GM18502 (cell line): Measurements from ENCODE around the gene ITGAX.

Source experiments
- ATAC-seq: cut with Tn5 transposase; IDR thresholded peaks from one replicate; pipeline ENCODE4 v1.9.1; 2021; ENCODE audit warnings: mild to moderate bottlenecking; ENCODE audit not compliant: unreplicated experiment, poor library complexity

The ITGAX gene

DNA sequence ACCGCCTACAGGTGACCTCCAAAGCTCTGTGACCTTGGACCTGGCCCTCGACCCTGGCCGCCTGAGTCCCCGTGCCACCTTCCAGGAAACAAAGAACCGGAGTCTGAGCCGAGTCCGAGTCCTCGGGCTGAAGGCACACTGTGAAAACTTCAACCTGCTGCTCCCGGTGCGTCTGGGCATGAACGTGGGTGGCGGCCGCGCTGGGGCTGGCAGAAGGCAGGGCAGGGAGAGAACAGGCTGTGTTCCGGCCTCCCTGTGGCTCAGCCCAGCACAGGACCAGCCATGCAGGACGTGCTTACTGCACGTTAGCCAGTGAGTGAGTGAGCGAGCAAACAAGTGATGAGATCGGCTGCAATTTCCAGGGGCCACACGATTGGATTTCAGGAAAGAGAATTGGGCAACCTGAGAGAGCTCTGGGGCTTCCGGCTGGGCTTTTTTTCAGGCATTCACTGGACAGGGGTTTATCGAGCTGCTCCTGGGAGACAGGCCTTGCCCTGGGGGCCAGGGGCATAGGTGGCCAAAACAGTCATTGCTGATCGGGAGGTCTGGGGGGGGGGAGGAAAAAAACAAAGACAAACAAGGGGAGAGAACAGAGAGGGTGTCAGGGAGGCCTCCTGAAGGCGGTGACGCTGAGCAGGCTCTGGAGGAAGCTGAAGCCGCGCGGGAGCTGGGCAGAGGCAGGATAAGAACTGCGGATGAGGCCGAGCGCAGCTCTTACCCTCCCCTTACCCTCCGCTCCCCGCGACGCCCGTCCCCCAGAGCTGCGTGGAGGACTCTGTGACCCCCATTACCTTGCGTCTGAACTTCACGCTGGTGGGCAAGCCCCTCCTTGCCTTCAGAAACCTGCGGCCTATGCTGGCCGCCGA lies 16.9 kb downstream of the ITGAX start:
- ATAC-seq, result no peak

DNA sequence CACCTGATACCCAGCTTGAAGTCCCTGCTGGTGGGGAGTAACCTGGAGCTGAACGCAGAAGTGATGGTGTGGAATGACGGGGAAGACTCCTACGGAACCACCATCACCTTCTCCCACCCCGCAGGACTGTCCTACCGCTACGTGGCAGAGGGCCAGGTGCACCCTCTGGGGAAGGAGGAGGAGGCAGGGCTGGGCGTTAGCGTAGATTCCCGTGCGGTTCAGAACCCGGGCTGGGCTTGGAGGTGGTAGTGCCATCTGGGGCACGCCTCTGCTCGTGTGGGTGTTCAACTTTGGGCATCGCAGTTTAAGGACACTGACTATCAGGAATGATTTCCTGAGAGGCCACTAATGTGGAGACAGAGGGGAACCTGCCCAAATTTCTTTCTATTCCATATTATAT lies 18.3 kb downstream of the ITGAX start:
- no peak for ATAC-seq

DNA sequence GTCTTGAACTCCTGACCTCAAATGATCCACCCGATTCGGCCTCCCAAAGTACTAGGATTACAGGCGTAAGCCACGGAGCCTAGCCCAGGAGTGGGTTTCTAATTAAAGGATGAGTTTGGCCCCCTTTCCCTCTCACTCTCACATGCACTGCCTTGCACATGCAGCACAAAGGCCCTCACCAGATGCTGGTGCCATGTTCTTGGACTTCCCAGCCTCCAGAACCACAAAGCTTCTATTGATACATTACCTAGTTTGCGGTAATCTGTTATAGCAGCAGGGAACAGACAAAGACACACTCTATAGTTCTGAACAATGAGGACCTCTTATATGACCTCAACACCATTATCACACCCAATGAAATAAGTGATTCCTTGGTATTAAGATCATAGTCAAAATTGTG lies 20.3 kb downstream of the ITGAX start:
- ATAC-seq, result no peak

DNA sequence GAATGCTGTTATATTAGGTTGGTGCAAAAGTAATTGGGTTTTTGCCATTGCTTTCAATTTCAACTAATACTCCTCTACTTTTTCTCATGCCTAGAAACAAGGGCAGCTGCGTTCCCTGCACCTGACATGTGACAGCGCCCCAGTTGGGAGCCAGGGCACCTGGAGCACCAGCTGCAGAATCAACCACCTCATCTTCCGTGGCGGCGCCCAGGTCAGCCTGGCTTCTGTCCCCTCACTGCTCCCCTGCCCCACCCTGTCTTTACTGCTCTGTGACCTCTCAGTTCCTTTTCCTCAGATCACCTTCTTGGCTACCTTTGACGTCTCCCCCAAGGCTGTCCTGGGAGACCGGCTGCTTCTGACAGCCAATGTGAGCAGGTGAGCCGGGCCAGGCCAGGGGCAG lies 21.7 kb downstream of the ITGAX start:
- ATAC-seq, result no peak

DNA sequence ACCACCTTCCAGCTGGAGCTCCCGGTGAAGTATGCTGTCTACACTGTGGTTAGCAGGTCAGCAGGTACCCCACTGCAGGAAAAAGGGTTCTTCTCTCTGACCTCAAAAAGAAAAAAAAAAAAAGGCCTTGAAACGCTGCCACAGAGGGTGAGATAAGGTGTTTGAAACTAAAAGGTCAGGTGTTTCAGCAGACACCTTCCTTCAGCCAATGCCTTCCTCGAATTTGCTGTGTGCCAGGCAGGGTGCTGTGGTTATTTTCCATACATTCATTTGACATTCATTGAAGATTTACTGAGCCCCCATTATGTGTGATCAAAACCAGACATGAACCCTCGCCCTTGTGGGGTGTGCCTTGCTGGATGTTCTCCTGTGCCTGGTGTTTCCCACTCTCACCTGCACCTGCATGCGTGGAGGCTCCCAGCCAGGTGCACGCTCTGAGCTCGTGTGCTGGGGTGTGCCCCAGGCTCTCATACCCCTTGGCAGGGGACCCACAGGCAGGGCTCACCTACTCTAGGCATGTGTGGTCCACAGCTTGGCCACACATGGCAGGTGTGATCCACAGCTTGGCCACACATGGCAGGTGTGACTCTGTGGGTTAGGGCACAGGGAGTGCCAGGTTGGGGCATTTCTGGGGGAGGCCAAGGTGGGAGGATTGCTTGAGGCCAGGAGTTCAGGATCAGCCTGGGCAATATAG lies 22.4 kb downstream of the ITGAX start:
- no peak for ATAC-seq

DNA sequence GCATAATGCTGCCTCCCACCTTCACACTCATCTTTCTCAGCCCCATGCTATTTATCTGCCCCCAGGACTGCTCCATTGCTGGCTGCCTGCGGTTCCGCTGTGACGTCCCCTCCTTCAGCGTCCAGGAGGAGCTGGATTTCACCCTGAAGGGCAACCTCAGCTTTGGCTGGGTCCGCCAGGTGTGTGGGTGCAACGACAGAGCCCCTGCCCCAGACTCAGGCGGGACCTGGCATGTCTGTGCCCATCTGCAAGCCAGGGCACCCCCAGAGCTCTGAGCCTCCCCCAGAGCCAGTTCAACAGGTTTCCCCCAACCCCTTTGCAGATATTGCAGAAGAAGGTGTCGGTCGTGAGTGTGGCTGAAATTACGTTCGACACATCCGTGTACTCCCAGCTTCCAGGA lies 25.2 kb downstream of the ITGAX start:
- ATAC-seq, result no peak

DNA sequence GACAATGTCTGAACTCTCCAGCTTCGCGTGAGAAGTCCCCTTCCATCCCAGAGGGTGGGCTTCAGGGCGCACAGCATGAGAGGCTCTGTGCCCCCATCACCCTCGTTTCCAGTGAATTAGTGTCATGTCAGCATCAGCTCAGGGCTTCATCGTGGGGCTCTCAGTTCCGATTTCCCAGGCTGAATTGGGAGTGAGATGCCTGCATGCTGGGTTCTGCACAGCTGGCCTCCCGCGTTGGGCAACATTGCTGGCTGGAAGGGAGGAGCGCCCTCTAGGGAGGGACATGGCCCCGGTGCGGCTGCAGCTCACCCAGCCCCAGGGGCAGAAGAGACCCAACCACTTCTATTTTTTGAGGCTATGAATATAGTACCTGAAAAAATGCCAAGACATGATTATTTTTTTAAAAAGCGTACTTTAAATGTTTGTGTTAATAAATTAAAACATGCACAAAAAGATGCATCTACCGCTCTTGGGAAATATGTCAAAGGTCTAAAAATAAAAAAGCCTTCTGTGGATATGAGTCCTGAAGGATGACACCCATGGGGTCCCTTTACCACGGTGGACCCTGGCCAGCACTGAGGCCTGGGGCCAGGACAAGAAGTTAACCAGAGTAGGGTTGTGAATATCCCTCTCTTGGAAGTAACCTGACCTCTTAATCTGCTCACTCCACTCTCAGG lies 27.6 kb downstream of the ITGAX start:
- ATAC-seq, result peak; percentile 54

DNA sequence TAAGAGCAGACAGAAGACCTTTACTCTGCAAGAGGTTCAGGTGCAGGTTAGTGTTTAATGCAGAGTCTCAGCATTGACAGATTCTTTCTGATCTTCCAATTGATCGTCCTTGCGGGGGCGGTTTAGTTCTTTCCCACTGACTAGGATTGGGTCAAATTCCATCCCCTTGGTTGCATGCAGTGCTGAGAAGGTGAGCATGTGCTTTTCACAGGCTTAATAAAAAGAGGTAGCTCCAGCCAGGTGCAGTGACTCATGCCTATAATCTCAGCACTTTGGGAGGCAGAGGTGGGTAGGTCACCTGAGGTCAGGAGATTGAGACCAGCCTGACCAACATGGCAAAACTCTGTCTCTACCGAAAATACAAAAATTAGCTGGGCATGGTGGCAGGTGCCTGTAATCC lies 30.7 kb downstream of the ITGAX start:
- ATAC-seq, result no peak

DNA sequence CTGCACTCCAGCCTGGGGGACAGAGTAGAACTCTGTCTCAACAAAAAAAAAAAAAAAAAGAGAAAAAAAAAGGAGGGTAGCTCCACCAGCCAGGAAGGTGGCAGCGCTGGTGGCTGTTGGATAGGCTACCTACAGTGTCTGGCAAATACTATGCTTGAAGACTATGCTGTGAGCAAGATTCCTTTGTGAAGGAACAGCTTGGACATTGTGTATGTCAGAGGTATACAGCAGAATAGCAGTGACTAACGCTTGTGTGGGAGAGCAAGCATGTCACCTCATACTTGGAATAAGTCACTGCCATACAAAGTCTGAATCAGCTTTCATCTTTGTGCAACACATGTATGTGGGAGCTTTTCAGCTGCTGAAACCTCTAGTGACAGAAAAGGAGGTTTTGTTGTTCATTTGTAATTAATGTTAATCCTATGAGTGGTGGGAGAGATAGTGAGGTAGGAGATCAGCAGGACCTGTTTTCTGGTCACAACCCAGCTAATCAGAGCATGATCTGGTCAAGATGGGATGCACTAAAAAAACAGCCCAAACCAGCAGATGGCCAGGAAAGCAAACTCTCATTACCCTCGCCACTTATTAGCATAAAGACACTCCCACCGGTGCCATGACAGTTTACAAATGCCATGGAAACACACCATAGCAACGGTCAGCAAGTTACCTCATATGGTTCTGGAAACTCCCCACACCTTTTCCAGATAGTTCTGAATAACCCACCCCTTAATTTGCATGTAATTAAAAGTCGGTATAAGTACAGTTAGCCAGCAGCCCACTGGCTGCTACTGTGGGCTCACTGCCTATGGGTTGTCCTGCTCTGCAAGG lies 31.4 kb downstream of the ITGAX start:
- peak; percentile 70 for ATAC-seq

DNA sequence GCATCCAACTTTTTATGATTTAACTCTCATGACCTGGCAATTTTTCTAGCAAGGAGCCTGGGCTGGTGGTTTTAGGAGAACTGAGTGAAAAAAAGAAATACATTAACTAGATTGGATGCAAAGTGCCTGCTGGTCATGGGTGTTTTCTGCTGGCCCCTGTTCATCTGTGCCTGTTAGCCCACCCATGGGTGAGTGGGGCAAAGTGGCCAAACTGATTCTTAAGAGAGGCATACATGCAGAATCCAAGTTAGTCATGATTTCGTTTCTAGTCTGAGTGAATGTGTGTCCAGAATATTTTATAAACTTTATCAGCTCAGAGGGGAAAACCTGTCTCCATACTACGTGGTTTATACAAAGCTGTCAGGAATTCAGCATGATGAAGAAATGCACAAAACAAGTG lies 33.6 kb downstream of the ITGAX start:
- no peak for ATAC-seq

DNA sequence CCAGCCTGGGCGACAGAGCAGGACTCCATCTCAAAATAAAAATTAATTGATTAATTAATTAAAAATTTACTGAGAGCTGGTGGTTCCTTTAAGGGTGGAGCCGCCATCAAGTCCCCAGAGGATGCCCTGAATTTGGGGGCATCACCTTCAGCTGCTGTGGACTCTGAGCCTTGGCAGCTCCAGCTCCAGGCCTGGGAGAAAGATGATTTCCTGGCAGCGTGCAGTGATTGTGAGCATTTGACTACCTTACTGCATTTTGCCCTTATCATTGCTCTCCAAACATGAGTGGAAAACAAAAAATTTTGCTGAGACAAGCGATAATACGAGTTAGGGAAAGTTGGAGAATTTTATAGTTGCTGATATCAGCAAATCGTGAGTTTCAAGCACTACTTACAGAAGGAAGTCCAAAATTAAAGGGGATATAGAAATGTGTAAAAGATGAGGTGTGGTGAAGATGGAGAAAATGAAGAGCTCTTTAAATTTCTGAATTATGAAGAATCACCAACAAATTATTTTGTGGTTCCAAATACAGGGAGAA lies 35.6 kb downstream of the ITGAX start:
- ATAC-seq, result no peak

DNA sequence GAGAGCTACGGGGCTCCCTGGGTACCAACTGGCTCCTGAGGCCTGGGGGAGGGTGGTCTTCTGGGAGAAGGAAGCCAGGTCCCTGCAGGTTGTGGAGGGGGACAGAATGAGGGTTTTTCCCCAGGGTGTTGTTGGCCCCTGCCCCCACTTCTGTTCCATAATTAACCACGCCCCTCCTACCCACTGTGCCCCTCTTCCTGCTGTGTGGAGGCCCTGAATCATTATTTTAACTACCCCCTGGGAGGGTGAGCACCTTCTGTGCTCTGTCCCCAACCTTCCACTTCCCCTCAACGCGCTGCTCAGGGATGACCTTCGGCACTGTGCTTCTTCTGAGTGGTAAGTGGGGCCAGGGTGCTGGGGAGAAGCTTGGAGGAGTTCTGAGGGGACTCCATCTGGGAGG lies 38.1 kb downstream of the ITGAX start, which contains the start of gene ITGAD:
TSS of gene ITGAD (plus strand) at position 280 of the 400 bp plus-strand sequence. CDS start at position 306, 26 bp downstream.
- no peak for ATAC-seq

DNA sequence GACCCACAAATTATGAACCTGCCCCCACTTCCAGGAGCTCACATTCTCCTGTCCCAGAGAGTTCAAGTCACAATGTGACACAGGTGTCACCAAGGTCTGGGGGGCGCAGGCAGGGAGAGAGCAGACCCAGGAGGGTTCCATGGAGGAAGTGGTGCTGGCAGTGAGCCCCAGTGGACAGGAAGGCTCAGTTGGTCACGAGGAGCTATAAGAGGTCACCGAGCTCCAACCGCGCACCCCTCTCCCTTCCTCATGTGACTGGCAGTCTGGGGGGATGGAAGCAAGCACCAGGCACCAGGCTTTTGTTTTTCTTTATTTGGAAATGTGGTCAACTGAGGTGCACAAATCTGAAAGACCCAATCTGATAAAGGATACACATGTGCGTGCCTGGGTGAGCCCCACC lies 40.7 kb downstream of the ITGAX start:
- ATAC-seq, result no peak

DNA sequence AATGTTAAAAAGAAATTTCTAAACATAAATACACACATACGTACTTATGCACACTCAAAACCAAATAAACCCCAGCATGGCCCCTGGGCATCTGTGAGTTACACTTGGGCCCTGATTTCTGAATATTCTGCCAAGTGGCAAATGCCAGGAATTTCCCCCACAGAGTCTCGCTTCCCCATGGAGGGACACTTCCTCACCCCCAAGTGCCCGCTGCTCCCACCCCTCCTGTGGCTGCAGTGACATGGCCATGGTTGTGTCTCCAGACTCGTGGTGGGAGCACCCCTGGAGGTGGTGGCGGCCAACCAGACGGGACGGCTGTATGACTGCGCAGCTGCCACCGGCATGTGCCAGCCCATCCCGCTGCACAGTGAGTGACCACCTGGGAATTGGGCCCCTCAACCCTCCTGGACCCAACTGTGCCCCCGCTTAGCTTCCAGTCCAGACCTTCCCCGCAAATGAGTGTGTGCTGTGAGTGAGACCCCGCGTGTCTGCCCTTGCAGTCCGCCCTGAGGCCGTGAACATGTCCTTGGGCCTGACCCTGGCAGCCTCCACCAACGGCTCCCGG lies 42.2 kb downstream of the ITGAX start:
- ATAC-seq, result no peak

DNA sequence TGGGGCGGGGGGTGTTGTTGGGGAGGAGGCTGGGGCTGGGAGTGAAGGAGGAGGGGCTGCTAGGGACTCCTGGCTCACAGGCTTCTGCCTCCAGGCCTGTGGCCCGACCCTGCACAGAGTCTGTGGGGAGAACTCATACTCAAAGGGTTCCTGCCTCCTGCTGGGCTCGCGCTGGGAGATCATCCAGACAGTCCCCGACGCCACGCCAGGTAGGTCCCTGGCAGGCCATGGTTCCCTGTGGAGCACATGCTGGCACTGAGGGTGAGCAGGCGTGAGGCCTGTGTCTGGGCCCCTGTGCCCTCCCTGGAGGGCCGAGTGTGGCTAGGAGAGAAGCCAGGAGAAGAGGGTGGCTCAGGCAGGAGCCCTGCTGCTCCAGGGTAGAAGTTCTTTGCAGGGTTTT lies 42.7 kb downstream of the ITGAX start:
- no peak for ATAC-seq

DNA sequence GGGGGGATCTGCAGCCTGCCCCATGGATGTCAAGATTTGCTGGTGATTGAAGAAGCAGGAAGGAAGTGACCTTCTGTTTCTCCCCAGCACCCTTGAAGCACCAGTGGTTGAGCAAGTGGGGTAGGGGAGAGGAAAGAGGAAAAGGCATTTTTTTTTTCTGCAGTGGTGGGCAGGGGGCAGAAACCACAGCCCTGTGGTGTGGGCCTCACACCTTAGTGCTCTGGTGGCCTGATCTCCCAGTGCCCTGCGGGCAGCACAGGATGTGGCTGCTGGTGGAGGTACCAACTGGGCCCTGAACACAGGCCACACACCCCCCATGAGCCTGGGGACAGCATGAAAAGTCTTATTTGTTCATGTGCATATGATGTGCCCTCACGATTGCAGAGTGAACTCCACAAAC lies 45.2 kb downstream of the ITGAX start:
- ATAC-seq, result no peak

DNA sequence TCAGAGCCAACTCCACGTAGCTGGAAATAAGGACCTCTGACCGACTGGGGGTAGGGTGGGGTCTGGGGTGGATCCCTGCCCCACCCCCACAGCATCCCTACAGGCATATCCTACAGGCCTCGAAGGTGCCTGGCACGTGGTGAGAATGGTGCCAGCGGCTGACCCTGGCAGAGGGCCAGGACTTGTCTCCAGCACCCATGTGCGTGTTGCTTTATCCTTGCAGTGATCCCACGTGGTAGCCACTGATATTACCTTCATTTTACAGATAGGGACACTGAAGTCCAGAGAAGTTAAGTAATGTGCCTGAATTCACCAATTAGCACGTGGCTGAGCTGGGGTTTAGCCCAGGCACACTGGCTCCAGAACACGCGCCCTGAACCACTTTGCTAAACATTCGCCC lies 46.5 kb downstream of the ITGAX start:
- ATAC-seq, result no peak

DNA sequence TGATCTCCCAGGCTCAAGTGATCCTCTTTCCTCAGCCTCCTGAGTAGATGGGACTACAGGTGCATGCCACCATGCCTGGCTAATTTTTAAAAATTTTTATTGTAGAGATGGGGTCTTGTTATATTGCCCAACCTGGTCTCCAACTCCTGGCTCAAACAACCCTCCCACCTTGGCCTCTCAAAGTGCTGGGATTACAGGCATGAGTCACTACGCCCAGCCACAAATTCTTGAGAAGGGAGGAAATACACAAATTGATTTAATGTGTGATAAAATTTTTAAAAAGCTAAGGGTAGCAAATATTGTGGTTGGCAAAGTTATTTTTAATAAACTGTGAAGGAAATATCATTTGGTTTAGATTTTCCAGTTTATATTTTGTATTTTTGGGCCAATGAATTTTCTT lies 47.7 kb downstream of the ITGAX start:
- no peak for ATAC-seq

DNA sequence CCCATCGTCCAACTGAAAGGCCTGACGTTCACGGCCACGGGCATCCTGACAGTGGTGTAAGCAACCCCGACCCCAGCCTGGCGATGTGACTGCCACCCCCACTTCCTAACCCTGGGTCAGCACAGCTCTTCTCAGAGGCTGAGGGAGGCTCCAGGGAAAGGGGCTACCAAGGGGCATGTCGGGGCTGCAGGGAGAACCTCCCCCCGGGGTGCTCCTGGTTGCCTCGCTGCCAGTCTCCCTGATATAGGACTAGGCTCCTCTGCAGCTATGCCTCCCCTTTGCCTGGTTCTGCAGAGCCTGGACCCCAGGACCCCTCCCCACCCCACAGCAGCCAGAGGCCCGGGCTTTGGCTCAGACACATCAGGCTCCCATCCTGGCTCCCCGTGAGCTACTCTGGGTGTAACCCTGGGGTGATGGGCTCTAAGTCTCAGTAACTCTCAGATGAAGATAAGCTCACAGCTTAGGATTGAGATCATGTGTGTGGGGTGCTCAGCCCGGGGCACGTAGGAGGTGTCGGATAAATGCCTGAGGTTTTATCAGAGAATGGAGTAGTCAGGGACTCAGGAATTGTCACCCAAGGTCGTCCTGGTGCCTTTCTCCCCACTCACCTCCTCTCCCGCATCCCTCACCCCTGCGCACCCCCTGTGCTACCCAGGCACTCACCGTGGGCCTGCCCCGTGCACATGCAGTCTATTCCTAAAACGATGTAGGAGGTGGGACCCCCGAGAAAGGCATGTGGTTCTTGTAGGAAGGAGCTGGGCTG lies 48.8 kb downstream of the ITGAX start:
- no peak for ATAC-seq
